Transverse colon (tissue), 4 donors: Measurements from ENCODE around the gene JARID2.

Experiments used
- EP300 ChIP-seq: sonication (generic); formaldehyde crosslinking; IDR thresholded peaks from one replicate; pipeline ENCODE4 v1.6.1; 2017; ENCODE audit warnings: antibody characterized with exemption, low read depth
- POLR2A ChIP-seq: fragments of 450-650 bp; IDR thresholded peaks from one replicate; pipeline ENCODE4 v1.6.1; 2016; ENCODE audit warnings: antibody characterized with exemption, mild to moderate bottlenecking, moderate library complexity
- POLR2AphosphoS5 ChIP-seq, 3 donors: sonication (generic); formaldehyde crosslinking; IDR thresholded peaks; one replicate each; pipeline ENCODE4 v1.6.1; 2016; ENCODE audit warnings: antibody characterized with exemption in 3 of 3
- TF ChIP-seq, protein P1 (sequence below), 5 experiments: fragments of 200-600 bp in 3 of 5; fragments of 450-650 bp in 2 of 5; sonication (generic) in 3 of 5; IDR thresholded peaks; 1 replicate in 2 of 5; 2 replicates in 3 of 5; pipeline ENCODE4 v1.5.1; 2016 to 2017; ENCODE audit warnings: antibody characterized with exemption in 5 of 5, inconsistent platforms in 3 of 5, mild to moderate bottlenecking in 2 of 5, moderate library complexity in 1 of 5

DNA sequence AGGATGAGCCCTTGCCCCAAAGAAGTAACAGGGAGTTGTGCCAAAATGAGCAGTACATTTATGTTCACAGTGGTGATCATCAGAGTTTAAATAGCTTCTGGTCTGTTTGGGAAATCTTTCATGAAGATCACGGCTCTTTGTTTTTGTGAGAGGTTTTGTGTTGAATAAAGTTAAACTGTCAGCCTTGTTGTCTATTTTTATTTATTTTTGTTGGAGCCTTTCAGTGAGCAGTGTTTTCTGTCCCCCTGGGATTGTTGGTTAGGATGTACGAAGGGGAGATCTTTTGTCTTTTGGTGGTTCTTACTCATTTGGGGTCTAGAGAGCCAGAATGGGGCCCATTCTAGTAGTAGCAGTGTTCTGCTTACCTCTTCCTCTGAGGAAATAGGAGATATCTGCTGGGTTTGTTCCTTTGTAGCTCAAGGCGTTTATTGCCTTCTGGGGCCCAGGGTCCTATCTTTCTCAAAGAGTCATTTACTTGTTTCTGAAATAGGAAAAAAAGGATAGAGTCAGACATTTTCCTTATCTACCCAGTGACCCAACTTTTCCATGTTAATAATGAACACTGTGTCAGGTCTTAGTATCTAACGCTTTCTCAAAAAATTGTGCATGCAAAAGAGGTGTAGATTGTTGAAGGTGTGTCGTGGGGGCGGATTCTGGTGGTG is 157.4 kb downstream of the JARID2 start:
- TF ChIP-seq POLR2A (no peak), EP300 (no peak), POLR2AphosphoS5 (IDR thresholded peaks at IDR 0.05) (no peak)
- TF ChIP-seq, protein P1, sequence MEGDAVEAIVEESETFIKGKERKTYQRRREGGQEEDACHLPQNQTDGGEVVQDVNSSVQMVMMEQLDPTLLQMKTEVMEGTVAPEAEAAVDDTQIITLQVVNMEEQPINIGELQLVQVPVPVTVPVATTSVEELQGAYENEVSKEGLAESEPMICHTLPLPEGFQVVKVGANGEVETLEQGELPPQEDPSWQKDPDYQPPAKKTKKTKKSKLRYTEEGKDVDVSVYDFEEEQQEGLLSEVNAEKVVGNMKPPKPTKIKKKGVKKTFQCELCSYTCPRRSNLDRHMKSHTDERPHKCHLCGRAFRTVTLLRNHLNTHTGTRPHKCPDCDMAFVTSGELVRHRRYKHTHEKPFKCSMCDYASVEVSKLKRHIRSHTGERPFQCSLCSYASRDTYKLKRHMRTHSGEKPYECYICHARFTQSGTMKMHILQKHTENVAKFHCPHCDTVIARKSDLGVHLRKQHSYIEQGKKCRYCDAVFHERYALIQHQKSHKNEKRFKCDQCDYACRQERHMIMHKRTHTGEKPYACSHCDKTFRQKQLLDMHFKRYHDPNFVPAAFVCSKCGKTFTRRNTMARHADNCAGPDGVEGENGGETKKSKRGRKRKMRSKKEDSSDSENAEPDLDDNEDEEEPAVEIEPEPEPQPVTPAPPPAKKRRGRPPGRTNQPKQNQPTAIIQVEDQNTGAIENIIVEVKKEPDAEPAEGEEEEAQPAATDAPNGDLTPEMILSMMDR (IDR thresholded peaks at IDR 0.05), result no peak
